ENCODE data around the gene UTS2.

DNA sequence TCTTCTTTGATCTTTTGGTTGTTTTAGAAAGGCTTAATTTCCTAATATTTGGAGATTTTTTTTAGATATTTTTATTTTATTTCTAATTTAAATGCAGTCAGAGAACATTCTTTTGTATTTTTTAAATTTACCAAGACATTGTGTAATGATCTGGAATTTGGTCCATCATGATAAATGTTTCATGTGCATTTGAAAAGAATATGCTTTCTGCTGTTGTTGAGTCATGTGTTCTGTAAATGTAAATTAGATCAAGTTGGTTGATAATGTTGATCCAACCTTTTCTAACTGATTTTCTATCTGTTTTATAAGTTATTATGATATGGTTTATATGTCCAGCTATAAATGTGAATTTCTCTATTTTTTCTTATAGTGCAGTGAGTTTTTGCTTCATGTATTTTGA is 19.8 kb downstream of the UTS2 start:
- TF ChIP-seq EZH2 (conservative IDR thresholded peaks at IDR 0.05; ENCODE audit: low read depth, low read length) (no peak), HMG20A (CRISPR knock-in tag; IDR thresholded peaks at IDR 0.05; ENCODE audit: borderline replicate concordance) (no peak), KLF9 (CRISPR knock-in tag; IDR thresholded peaks at IDR 0.05; ENCODE audit: low read depth) (no peak)
- TF ChIP-seq, protein P1, sequence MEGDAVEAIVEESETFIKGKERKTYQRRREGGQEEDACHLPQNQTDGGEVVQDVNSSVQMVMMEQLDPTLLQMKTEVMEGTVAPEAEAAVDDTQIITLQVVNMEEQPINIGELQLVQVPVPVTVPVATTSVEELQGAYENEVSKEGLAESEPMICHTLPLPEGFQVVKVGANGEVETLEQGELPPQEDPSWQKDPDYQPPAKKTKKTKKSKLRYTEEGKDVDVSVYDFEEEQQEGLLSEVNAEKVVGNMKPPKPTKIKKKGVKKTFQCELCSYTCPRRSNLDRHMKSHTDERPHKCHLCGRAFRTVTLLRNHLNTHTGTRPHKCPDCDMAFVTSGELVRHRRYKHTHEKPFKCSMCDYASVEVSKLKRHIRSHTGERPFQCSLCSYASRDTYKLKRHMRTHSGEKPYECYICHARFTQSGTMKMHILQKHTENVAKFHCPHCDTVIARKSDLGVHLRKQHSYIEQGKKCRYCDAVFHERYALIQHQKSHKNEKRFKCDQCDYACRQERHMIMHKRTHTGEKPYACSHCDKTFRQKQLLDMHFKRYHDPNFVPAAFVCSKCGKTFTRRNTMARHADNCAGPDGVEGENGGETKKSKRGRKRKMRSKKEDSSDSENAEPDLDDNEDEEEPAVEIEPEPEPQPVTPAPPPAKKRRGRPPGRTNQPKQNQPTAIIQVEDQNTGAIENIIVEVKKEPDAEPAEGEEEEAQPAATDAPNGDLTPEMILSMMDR (CRISPR knock-in tag; IDR thresholded peaks at IDR 0.05), result no peak

All from HepG2 (cell line).